DLD1 (cell line): ENCODE measurements around the gene NCOA7.
"Not testable (repeated sequence)": the region's sequence is repeated elsewhere in the genome, so short reads cannot be mapped to it uniquely, and the experiment has no call there.

Experiments used
- in situ Hi-C: cut with HindIII; loops from 2 replicates; pipeline ENCODE4 v1.10.0; 2017; ENCODE audit warnings: low sequenced_read_pairs

The NCOA7 gene

DNA sequence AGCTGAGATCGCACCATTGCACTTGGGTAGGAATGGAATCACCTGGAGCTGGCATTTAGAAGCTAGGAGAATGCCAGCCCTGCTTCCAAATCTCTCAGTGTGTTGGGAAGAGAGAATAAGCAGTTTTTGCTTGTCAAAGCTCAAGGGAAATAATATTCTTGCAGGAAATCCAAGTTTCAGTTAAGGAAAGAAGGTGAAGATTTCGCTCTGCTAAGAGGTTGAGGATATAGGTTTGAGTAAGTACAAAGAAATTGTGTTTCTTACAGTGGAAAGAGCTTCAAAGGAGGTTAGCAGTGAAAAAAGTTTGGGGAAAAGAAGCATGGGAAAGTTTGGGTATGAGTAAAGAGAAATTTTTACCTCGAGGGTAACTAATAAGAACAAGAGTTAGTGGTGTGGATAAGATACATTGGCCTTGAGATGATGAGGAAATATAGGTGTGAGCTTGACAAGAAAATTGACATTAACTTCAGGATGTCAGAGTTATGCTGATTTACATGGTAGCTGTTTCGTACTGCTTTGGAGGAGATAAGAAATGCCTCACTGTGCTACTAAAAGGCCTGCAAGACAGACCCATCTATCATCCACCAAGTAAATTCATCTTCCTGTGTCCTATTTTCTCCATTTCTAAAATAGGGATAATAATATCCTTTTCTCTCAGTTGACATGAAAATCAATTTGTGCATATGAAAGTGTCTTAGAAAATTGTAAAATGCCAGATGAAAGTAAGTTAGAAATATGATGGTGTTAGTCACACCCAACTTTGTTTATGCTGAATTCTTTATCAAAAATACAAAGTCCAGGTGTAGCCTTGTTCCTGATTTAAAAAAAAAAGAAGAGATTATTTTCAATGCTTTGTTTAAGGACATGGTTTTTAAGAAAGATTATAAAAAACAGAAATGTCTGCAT lies 153.0 kb downstream of the NCOA7 start:
- in situ Hi-C loops = no loop called here

DNA sequence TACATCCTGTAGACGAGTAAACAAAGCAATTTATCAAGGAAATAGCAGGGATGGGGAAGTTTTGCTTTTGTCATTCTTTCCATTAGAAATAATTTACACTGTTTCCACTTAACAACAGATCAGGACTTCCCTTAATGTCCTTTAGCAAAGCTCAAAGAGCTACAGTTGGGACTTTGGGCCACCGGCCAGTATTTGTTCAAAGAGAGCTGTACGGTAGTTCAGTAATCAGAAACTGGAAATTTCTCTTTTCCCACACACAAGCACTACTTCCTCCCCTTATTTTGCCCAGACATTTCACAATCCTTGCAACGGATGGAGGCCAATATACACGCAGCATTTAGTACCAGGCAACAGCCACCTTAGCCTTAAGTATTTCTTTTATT lies 153.7 kb downstream of the NCOA7 start:
- in situ Hi-C loops = no loop called here

DNA sequence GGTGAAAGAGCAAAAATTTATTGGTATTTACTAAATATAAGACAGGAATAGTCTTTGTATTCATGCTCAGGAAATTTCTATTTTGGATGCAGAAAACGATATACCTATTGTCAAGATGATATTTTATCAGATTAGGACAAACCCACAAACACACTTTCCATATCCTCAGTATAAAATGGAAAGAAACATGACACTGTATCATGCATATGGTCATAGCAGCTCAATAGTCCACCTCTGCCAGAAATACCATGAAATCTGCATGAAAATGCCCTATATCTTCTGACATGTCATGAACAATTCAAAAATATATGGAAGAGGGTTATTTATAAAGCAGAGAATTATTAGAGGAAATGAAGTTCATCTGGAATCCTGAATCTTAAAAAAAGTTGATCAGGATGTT lies 154.1 kb downstream of the NCOA7 start:
- in situ Hi-C loops = no loop called here

DNA sequence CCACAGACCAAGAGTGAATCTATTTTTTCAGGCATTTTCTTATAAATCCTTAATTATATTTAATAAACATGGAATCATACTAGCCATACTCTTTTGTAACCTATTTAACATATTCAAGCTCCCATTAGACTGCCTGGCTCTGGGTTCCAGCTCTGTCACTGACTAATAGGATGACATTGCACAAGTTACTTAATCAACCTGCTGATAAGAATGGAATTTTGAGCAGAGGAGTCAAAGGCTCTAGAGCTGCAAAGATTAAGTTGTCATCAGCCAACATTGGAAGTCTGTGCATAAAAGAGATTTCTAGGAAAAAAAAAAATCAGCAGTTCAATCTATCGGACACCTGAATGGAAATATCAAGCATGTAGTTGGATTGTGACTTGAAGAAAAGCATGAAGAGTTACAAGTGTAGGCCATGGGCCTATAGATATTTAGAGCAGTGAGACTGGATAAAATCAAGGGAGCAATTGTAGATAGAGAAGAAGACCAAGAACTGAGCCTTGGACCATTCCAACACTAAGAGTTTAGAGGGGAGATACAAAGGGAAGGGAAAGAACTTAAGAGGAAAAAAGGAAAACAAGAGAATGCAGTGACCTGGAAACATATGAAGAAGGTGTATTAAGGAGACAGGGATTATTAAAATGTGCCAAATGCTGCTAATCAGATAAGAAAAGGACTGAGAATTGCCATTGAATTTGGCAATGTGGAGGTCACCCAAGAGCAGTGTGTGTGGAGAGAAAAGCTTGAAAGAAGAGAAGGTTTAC lies 154.8 kb downstream of the NCOA7 start:
- in situ Hi-C loops = no loop called here

DNA sequence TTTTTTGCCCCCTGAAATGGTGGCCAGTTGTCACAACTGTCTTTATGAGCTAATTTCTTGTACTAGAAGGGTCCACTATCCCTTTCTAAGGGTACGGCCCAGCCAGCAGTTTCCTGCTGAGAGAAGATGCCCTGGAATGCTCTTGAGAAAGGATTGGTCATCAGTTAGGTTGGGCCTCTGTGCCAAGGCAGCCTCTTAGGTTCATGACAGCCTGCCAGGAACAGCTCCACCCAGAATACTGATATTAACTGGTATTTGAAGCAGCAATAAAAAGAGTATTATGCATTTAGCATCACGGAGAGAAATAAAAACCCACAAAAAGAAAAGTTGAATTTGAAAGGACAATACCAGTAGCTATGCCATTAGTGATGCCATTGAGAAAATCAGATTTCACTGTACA lies 156.9 kb downstream of the NCOA7 start:
- in situ Hi-C loops = no loop called here

DNA sequence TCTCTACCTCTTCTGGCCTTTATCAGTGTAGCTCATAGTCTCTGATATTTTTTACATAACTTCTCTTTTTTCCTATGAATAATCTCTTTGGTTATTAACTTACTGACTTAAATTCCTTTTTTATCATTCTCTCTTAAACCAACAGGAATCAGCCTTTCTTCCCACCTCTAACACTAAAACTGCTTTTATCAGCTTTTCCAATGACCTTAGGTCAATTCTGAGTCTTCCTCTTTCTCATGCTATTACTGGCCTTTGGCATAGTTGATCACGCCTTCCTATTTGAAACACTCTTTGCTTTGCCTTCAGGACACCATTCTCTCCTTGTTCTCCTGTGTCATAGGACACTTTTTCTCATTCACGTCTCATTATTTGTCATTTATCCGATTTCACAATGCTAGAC lies 157.7 kb downstream of the NCOA7 start:
- in situ Hi-C loops = no loop called here

DNA sequence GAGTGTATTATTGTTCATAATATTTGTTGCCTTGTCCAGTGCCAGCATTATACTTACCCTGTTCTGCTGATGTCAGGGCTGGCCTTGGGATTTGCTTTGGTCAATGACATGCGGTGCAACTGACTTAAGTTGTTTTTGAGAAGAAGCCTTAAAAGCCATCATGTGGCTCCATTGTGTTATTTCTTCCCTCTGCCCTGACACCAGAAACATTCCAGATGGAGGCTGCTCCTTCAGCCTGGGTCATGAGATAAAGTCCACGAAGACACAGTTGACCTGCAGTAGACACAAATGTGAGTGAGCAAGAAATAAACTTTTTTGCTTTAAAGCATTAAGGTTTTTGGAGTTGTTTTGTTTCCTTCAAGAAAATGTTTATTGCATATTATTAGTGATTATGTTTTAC lies 158.3 kb downstream of the NCOA7 start:
- in situ Hi-C loops = no loop called here

DNA sequence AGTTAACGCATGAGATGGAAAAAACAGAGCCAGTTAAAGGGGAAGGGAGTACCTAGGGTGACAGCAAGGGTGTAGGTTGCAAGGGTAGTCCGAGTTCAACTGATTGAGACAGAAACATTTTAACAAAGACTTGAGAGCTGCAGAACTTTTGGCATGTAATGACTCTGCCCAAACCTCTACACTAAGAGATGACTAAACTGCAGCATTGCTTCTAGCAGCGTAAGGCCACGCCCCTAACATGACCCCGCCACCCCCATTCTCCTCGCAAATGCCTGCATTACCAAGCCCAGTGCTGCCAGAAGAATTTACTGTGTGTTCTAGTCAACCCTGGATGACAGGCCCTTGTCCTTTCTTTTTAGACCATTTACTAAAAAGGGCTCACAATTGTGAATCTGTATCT lies 159.5 kb downstream of the NCOA7 start:
- in situ Hi-C loops = no loop called here

DNA sequence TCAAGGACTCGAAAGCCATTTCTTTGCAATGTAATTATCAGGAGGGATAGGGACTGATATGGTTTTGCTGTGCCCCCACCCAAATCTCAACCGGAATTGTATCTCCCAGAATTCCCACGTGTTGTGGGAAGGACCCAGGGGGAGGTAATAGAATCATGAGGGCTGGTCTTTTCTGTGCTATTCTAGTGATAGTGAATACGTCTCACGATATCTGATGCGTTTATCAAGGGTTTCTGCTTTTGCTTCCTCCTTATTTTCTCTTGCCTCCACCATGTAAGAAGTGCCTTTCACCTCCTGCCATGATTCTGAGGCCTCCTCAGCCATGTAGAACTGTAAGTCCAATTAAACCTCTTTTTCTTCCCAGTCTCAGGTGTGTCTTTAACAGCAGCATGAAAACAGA lies 160.0 kb downstream of the NCOA7 start:
- in situ Hi-C loops = not testable (repeated sequence)

DNA sequence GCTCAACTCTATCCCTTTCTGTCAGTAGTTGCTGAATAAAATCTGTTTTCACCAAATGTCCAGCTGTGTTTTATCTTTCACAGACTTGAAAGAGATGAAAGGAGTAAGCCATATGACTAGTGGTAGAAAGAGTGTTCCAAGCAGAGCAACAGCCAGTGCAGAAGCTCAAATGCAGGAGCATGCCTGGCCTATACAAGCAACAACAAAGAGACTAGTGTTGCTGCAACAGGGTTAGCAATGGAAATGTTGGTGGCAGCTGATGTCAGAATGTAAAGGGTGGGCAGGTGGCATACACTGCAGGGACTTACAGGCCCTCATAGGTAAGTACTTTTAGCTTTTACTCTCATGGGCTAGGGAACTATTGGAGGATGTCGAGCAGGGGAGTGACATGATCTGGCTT lies 160.6 kb downstream of the NCOA7 start:
- in situ Hi-C loops = no loop called here

DNA sequence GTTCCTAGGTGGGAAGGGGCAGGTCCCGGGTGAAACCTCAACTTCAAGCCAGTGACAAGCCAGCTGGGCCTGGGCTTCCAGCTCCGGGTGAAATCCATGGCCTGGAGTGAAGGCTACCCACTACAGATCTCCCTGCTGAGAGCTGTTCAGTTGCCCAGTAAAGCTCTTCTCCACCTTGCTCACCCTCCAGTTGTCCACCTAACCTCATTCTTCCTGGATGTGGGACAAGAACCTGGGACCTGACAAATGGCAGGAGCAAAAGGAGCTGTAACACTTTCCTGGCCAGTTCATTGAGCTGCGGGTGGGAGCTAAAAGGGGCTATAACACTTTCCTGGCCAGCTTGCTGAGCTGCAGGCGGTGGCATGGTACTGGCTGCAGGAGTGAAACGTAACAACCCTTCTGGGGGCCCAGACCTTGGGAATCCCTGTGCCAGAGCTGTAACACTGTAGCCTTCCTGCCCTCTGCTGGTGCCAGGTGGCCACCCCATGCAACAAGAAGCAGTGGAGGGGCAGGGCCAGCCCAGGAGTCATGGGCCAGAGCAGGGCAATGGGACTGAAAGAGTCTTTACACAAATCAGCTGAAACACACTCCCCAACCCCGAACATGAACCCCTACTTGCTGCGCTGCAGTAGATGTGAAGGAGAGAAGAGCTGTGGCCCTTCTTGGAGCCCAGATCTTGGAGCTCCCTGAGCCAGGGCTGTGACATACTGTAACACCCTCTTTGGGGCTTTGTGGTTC lies 162.2 kb downstream of the NCOA7 start:
- in situ Hi-C loops = no loop called here

DNA sequence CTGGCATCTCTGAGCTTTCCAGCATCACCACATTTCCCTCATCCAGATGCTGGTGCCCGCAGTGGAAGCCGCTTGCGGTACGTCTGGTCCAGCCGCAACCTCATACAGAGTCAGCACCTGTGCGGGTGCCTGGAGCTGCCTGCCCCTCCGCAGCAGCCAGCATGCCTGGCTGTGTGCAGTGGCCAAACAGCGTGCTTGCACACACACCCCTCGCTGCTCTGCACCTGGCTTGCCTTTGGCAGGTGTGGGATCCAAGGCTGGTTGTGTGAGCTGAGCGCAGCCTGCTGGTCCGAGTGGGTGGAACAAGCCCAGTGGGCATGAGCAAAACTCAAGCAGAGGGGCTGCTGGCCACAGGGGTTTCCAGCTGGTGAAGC lies 162.7 kb downstream of the NCOA7 start:
- in situ Hi-C loops = no loop called here

DNA sequence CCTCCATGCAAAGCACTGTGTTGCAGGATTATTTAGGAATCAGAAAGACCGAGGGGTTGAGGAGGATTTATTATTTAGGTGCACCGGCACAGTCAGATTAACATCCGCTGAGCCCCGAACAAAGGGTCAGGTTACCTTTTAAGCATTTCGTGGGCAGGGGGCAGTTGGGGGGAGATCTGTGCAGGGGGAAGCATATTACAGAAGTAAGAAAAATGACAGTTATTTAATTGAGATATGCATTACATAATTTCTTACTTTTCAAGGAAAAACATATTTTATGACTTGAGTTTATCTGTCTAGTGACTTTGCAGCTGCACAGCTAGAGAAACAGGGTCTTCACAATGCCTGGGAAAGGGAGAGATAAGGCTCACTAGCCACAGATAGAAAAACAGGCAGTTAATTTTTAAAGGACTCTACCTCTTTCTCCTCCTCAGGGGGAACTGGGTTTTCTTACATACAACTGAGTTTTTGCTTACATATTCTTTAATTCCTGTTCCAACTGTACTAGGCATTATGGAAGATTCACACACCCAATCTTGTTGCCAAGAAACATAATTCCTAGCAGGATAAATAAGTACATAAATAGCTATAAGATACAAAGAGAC lies 164.1 kb downstream of the NCOA7 start:
- in situ Hi-C loops = no loop called here

DNA sequence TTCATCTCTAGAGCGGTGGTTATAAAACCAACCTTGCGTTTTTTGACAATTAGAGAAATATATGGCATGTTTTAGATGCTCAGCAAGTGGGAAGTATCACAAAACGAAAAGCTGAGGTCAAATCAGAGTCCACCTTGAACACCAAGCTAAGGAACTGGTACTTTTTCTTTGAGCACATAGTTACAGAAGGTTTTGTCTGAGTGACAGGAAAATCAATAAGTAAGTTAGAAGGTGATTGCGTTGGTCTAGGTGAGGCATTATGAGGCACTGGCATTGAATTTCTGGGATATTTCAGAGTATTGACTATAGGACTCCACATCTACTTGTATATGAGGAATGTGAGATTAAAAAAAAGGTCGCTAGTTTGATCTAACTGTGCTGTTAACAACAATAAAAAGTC lies 165.2 kb downstream of the NCOA7 start:
- in situ Hi-C loops = no loop called here

DNA sequence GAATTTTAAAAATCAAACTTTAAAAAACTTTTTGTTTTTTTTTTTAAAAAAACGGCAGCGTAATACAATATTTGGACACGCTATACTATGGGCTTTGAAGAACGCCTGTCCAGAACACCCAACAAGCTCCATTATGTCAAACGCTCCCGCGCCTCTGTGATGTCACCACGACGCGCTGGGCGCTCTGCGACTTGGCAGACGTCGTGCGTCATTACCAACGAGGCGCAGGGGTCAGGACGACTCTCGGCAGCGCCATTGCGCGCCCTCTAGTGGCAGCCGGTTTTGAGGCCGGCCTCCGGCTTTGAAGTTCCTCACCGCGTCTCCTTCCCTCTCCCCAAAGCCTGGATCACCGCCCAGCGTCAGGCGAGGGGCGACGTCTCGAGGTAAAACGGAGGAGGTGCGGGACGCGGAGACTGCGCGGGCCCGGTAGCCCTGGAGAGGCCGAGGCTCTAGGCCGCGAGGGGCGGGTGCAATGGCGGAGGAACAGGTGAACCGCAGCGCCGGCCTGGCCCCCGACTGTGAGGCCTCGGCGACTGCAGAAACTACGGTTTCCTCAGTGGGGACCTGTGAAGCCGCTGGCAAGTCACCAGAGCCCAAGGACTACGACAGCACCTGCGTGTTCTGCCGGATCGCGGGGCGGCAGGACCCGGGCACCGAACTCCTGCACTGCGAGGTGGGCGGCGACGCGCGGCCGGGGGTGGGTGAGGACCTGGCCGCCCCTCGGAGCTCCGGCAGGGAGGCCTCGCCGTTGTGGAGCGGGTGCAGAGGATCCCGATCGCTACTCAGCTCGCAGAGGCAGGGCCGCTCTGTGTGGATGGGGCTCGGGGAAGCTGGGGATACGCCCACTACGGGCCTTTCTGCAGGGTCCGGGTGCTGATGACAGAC lies 166.0 kb downstream of the NCOA7 start, which contains the start of gene HINT3:
Gene HINT3 (plus strand): TSS at position 265 of the 885 bp plus-strand sequence. CDS start 208 bp downstream, at position 473.
- in situ Hi-C loops = no loop called here

DNA sequence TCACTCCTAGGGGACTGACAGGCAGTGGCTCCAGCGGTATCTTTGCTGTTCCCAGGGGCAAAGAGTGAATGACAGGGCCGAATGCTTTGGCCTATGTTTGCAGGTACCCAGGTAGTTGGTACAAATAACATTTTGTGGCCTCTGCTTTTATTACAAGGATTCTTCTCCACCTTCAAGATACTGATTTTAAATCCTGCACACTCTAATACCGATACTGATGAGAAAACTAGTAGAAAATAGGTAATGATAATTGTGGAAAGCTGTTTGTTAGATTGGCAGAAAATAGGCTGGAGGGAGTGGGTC lies 166.6 kb downstream of the NCOA7 start:
- in situ Hi-C loops = no loop called here

DNA sequence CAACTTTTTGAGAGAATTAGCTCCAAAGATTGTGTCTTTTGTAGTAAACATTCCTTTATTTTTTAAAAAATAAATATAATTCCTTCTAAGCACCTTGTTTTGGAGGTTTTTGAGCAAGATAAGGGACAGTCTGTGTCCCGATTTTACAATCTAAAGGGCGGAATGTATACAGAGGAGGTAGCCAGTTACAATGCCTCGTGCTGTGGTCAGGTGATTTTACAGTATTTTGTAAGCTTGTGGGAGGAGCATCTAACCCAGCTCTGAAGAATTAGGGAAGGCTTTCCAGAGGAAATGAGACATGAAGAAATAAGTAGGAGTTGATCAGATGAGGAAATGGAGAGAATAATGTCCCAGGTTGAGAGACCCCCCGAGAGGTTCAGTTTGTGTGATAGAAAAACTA lies 167.1 kb downstream of the NCOA7 start:
- in situ Hi-C loops = no loop called here

DNA sequence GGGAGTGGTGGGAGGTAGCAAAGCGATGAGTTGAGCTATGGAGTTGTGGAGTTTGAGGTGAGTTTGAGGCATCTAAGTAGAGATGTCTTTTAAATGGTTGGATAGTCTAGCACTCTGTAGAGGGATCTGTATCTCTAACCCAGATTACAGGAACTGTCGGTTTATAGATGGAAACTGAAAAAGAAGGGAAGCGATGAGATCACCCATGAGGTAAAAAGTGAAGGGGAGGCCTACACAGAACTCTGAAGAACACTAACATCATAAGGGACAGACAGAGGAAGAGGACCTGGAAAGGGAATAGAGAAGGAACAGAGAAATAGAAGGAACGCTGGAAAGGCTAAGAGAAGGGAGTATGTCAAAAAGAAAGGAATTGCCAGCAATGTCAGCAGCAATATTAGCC lies 168.3 kb downstream of the NCOA7 start:
- in situ Hi-C loops = no loop called here

DNA sequence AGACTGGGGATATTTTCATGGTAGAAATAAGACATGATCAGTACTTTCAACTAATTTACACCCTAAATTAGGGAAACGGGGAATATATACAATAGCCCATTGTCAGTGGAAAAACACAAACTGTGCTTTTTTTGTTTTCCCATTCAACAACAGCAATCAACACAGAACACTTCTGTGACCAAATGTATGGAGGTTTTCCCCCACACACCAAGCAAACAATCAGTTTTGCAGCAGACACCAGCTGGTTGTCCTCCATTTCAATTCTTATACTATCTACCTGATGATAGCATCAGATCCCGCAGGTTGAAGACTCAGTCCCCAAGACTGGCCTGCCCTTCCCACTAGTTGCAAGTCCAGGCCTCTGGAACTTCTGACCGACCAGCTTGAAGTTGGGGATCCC lies 170.4 kb downstream of the NCOA7 start:
- in situ Hi-C loops = no loop called here

DNA sequence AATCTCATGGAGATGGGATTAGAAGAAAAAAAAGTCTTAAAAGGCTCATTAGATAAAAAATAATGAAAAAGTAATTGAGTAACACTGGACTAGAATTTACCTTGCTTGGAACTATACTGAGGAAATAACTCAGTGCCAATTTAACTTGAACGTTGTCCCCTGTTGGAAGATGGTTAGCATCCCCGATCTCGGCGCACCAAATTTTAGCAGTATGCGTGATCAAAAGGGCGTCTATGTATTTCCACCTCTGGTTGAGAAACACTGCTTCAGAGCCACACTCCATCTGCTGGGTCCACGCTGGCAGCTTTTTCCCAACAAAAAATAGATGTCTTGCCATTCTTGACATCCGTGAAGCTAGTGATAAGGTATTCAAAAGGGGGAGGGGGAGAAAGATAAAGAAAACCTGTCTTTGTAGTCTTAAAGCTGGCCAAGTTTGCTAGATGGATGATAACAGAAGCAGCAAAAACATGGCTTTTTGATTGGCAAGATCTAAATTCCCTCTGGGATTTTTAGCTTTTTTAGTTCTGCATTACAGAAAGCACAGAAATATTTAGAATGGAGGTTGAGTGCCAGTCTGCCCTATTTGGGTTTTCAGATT lies 172.2 kb downstream of the NCOA7 start:
- in situ Hi-C loops = no loop called here
